ENCODE data around the gene CENPL. TPM values are rescaled to one million over a fixed set of nuclear protein-coding genes. Genes with fewer than 3 reads are reported as not detected.

Gene CENPL
- total and polyA plus RNA-seq, 2 donors from 2014 or later: 0.71 to 3.7 TPM

DNA sequence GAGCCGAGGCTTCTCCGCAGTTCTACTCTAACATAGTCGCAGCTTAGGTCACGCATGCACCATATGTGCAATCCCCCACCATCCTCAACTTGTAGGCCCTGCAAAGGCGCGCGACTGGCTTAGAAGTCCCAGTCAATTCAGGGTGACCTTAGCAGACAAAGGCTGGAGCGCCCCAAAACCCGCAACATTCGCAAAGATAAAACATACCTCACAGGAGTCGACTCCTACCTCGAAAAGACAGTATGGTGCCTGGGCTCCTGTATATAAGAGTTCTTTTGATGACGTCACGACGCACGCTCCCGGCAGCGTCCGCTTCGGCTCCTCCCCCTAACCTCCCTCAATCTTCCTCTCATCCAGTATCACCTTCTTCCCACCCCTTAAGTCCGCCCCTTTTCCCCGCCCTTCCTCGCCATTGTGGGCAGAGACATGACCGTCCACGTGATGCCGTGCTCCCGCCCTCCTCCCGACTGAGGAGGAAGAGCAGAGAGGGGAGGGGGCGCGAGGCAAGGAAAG is 43.1 kb upstream of the CENPL start, which contains the start of gene GAS5:
Gene GAS5, minus strand, starts transcription at position 237 of the 513 bp plus-strand sequence.
- DNase-seq (peak; percentile 100), FAIRE-seq (peak; percentile 89)
- H3K4me1 ChIP-seq (ENCODE audit: control insufficient read depth in 2 of 3, insufficient read depth in 2 of 3, low read depth in 1 of 3, low read length in 3 of 3): peaks cover 0 to 27% (median 14%) of the 10 kb centered on the region in 3 donors
- H3K4me3 ChIP-seq (ENCODE audit: low read length in 3 of 3): peak within 1 kb of the TSS; percentile 92 to 99 (median 99)
- intact Hi-C loops (cut with DNase I): no loop called here
- no peaks in the 10 kb centered on the region for H3K9me3 ChIP-seq (ENCODE audit: control insufficient read depth in 2 of 3, insufficient read depth in 1 of 3, low read length in 3 of 3)
- no peaks in the 10 kb centered on the region for H3K27me3 ChIP-seq (ENCODE audit: control insufficient read depth, insufficient read depth, low read length)
- H3K36me3 ChIP-seq (ENCODE audit: control insufficient read depth in 2 of 3, insufficient read depth in 3 of 3, low read length in 3 of 3): peaks cover 20 to 44% (median 27%) of the 10 kb centered on the region in 3 donors
- H3K27ac ChIP-seq (ENCODE audit: low read depth in 2 of 2, low read length in 2 of 2): peak within 1 kb of the TSS; percentile 97 to 98
- TF ChIP-seq, protein P1, sequence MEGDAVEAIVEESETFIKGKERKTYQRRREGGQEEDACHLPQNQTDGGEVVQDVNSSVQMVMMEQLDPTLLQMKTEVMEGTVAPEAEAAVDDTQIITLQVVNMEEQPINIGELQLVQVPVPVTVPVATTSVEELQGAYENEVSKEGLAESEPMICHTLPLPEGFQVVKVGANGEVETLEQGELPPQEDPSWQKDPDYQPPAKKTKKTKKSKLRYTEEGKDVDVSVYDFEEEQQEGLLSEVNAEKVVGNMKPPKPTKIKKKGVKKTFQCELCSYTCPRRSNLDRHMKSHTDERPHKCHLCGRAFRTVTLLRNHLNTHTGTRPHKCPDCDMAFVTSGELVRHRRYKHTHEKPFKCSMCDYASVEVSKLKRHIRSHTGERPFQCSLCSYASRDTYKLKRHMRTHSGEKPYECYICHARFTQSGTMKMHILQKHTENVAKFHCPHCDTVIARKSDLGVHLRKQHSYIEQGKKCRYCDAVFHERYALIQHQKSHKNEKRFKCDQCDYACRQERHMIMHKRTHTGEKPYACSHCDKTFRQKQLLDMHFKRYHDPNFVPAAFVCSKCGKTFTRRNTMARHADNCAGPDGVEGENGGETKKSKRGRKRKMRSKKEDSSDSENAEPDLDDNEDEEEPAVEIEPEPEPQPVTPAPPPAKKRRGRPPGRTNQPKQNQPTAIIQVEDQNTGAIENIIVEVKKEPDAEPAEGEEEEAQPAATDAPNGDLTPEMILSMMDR (IDR thresholded peaks at IDR 0.05; ENCODE audit: borderline replicate concordance, extremely low read depth, insufficient read depth): no peak
- H3K9ac ChIP-seq (ENCODE audit: low read length in 3 of 3): peak within 1 kb of the TSS; percentile 91 to 99 (median 92)

DNA sequence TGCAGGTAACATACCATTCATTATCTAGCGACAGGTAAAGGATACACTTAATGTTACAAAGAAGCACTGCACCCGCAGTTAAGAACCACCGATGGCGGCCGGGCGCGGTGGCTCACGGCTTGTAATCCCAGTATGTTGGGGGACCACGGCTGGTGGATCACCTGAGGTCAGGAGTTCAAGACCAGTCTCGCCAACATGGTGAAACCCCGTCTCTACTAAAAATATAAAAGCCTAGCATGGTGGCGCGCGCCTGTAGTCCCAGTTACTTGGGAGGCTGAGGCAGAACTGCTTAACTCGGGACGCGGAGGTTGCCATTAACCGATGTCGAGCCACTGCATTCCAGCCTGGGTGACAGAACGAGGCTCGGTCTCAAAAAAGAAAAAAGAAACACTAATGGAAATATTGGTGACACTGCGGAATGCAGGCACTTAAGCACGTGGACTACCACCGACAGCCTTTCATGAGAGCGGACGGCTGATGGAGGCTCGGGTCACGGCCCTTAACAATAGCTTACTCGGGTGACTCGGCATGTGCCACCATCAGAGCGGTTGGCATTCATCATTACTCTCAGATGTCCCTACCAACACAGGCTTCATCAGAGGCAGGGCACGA is 42.6 kb upstream of the CENPL start:
- intact Hi-C loops (cut with DNase I): no loop called here
- FAIRE-seq (no peak), DNase-seq (peak in 1 of 5 donors; percentile 68)
- TF ChIP-seq, protein P1 (IDR thresholded peaks at IDR 0.05; ENCODE audit: borderline replicate concordance, extremely low read depth, insufficient read depth): no peak
- H3K27me3 ChIP-seq (ENCODE audit: control insufficient read depth, insufficient read depth, low read length): no peaks in the 10 kb centered on the region
- H3K9me3 ChIP-seq (ENCODE audit: control insufficient read depth in 2 of 3, insufficient read depth in 1 of 3, low read length in 3 of 3): no peaks in the 10 kb centered on the region
- peaks cover 0 to 27% (median 14%) of the 10 kb centered on the region in 3 donors for H3K4me1 ChIP-seq (ENCODE audit: control insufficient read depth in 2 of 3, insufficient read depth in 2 of 3, low read depth in 1 of 3, low read length in 3 of 3)
- H3K27ac ChIP-seq (ENCODE audit: low read depth in 2 of 2, low read length in 2 of 2): peak overlapping the region; percentile 87 to 98
- peak overlapping the region; percentile 48 to 99 (median 84) for H3K9ac ChIP-seq (ENCODE audit: low read length in 3 of 3)
- H3K36me3 ChIP-seq (ENCODE audit: control insufficient read depth in 2 of 3, insufficient read depth in 3 of 3, low read length in 3 of 3): peaks cover 20 to 46% (median 29%) of the 10 kb centered on the region in 3 donors
- H3K4me3 ChIP-seq (ENCODE audit: low read length in 3 of 3): peak overlapping the region; percentile 79 to 99 (median 99)

DNA sequence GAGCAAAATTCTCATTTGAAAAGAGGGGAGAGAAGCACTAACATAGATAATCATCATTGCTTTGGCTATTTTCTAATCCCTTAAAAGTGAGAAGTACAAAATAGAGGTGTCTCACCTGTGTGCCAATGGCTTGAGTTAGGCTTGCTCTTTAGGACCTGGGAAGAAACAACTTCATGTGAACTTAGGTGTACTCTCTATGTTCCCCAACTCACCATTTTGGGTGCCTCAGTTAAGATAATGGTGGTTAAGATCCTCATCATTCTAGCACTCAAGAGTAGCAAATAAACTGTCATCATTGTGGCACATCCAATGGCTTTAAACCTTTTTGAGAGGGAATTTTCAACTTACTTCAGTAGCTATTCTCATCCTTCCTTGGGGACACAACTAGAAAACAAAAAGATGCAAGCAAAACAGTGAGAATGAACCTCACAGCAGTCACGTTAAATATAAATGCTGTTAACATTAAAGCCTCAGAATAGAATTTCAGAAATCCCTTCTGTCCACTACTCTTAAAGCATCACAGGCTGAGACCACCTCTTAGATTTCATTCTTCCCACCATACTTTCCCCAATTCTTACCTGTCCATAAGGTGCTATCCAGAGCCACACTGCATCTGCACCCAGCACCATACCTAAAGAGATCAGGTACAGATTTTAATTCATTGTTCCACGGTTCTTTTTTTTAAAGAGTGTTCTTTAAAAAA is 41.9 kb upstream of the CENPL start:
- Histone ChIP-seq H3K27ac (ENCODE audit: low read depth in 2 of 2, low read length in 2 of 2) (peak overlapping the region; percentile 63 to 87), H3K4me1 (ENCODE audit: control insufficient read depth in 2 of 3, insufficient read depth in 2 of 3, low read depth in 1 of 3, low read length in 3 of 3) (peaks cover 0 to 27% (median 14%) of the 10 kb centered on the region in 3 donors), H3K9ac (ENCODE audit: low read length in 3 of 3) (peak overlapping the region; percentile 31 to 99 (median 84)), H3K27me3 (ENCODE audit: control insufficient read depth, insufficient read depth, low read length) (no peaks in the 10 kb centered on the region), H3K36me3 (ENCODE audit: control insufficient read depth in 2 of 3, insufficient read depth in 3 of 3, low read length in 3 of 3) (peaks cover 20 to 46% (median 29%) of the 10 kb centered on the region in 3 donors), H3K9me3 (ENCODE audit: control insufficient read depth in 2 of 3, insufficient read depth in 1 of 3, low read length in 3 of 3) (no peaks in the 10 kb centered on the region), H3K4me3 (ENCODE audit: low read length in 3 of 3) (peak overlapping the region; percentile 79 to 99 (median 99))
- TF ChIP-seq, protein P1 (IDR thresholded peaks at IDR 0.05; ENCODE audit: borderline replicate concordance, extremely low read depth, insufficient read depth): no peak
- intact Hi-C loops (cut with DNase I): no loop called here
- no peak for DNase-seq
- FAIRE-seq: no peak

Measured in kidney (tissue), 14 donors.